ENCODE results near the gene PTGES2. TPM values are rescaled to one million over a fixed set of nuclear protein-coding genes. Genes with fewer than 3 reads are reported as not detected.

The PTGES2 gene
- total and polyA plus RNA-seq, 2 of the 13 experiments (the other 11 are each of a cell fraction or from before 2014, with no cell fraction given) = 63.7 to 79.8 TPM

GRCh38 chr9:128117613-128118471 is 9.7 kb downstream of the PTGES2 start (continued):
- TF ChIP-seq SAP130 (CRISPR knock-in tag; IDR thresholded peaks at IDR 0.05; ENCODE audit: low read depth) = peak; percentile 75
- no peak for TF ChIP-seq ZNF33A (CRISPR knock-in tag; IDR thresholded peaks at IDR 0.05; ENCODE audit: borderline replicate concordance)
- peak; percentile 51; the same call in 1 of the 2 replicates for TF ChIP-seq FOXK2 (IDR thresholded peaks at IDR 0.05)
- TF ChIP-seq SNAPC4 (CRISPR knock-in tag; IDR thresholded peaks at IDR 0.05) = no peak
- peak; percentile 64; the same call in 1 of the 2 replicates for TF ChIP-seq GMEB1 (CRISPR knock-in tag; IDR thresholded peaks at IDR 0.05; ENCODE audit: borderline replicate concordance)
- TF ChIP-seq ZNF792 (CRISPR knock-in tag; IDR thresholded peaks at IDR 0.05) = peak; percentile 77; the same call in 1 of the 2 replicates
- no peak for TF ChIP-seq NFE2 (CRISPR knock-in tag; IDR thresholded peaks at IDR 0.05)
- no peak for TF ChIP-seq TFE3 (CRISPR knock-in tag; IDR thresholded peaks at IDR 0.05)
- 0 out of 2 replicates have a peak, but pooled peaks have one; percentile 55 for TF ChIP-seq RBAK (CRISPR knock-in tag; IDR thresholded peaks at IDR 0.05)
- TF ChIP-seq ADNP (CRISPR knock-in tag; IDR thresholded peaks at IDR 0.05) = peak; percentile 77
- TF ChIP-seq E2F1 (CRISPR knock-in tag; IDR thresholded peaks at IDR 0.05) = no peak
- TF ChIP-seq HINFP (CRISPR knock-in tag; IDR thresholded peaks at IDR 0.05; ENCODE audit: low read depth) = no peak
- 0 out of 2 replicates have a peak, but pooled peaks have one; percentile 53 for TF ChIP-seq ZNF605 (CRISPR knock-in tag; IDR thresholded peaks at IDR 0.05)
- peak; percentile 91 for TF ChIP-seq TEAD3 (CRISPR knock-in tag; optimal IDR thresholded peaks at IDR 0.05; ENCODE audit: borderline replicate concordance)
